GM18909 (cell line): ENCODE data around the gene CDAN1.
A peak's percentile ranks its signal among the peaks of the same experiment; 100 is the strongest.
"Not testable (repeated sequence)": the region's sequence is repeated elsewhere in the genome, so short reads cannot be mapped to it uniquely, and the experiment has no call there.

Experiments used
- ATAC-seq: cut with Tn5 transposase; IDR thresholded peaks from one replicate; pipeline ENCODE4 v1.9.1; 2021; ENCODE audit warnings: mild to moderate bottlenecking; ENCODE audit not compliant: unreplicated experiment, poor library complexity

The CDAN1 gene

GRCh38 chr15:42736793-42737528 is at the start of gene CDAN1:
TSS of gene CDAN1 (minus strand) at chr15:42737128. CDS start at chr15:42737102, 26 bp downstream.
- ATAC-seq, result peak; percentile 83

- ATAC-seq, result no peak
Observed at GRCh38 chr15:42785569-42785968, 48.6 kb upstream of the CDAN1 start.

- ATAC-seq, result no peak
Observed at GRCh38 chr15:42784705-42785104, 47.8 kb upstream of the CDAN1 start.

- no peak for ATAC-seq
Observed at GRCh38 chr15:42782716-42783115, 45.8 kb upstream of the CDAN1 start.

- no peak for ATAC-seq
Observed at GRCh38 chr15:42775416-42775815, 38.5 kb upstream of the CDAN1 start.

GRCh38 chr15:42772901-42773300 is 36.0 kb upstream of the CDAN1 start:
- ATAC-seq, result no peak

- no peak for ATAC-seq
Observed at GRCh38 chr15:42772144-42772543, 35.2 kb upstream of the CDAN1 start.

- ATAC-seq, result not testable (repeated sequence)
Observed at GRCh38 chr15:42766109-42766508, 29.2 kb upstream of the CDAN1 start.

- ATAC-seq, result not testable (repeated sequence)
Observed at GRCh38 chr15:42764154-42764731, 27.3 kb upstream of the CDAN1 start.

GRCh38 chr15:42761813-42762212 is 24.9 kb upstream of the CDAN1 start:
- not testable (repeated sequence) for ATAC-seq

- no peak for ATAC-seq
Observed at GRCh38 chr15:42760759-42761158, 23.8 kb upstream of the CDAN1 start.

- no peak for ATAC-seq
Observed at GRCh38 chr15:42759093-42759492, 22.2 kb upstream of the CDAN1 start.

GRCh38 chr15:42750306-42750705 is 13.4 kb upstream of the CDAN1 start:
- no peak for ATAC-seq

GRCh38 chr15:42749266-42749665 is 12.3 kb upstream of the CDAN1 start:
- ATAC-seq, result no peak

GRCh38 chr15:42744195-42744594 is 7.3 kb upstream of the CDAN1 start:
- ATAC-seq, result no peak

- no peak for ATAC-seq
Observed at GRCh38 chr15:42742149-42742548, 5.2 kb upstream of the CDAN1 start.

- no peak for ATAC-seq
Observed at GRCh38 chr15:42741710-42742109, 4.8 kb upstream of the CDAN1 start.

GRCh38 chr15:42737529-42738328 is 801 bp upstream of the CDAN1 start:
- no peak for ATAC-seq

- peak; percentile 36 for ATAC-seq
Observed at GRCh38 chr15:42736178-42736792, 643 bp downstream of the CDAN1 start.

GRCh38 chr15:42735382-42736165 is 1.4 kb downstream of the CDAN1 start:
- ATAC-seq, result no peak
